Fibroblast of lung (primary cell): ENCODE measurements around the gene TMEM191C. TPM values are rescaled to one million over a fixed set of nuclear protein-coding genes. Genes with fewer than 3 reads are reported as not detected.
"Not testable (repeated sequence)": the region's sequence is repeated elsewhere in the genome, so short reads cannot be mapped to it uniquely, and the experiment has no call there.

Source experiments
- DNase-seq, 2 donors: peaks; one replicate each; pipeline versions ENCODE4 v3.0.0 to v3.0.0-alpha.2; 2010; ENCODE audit warnings: low read depth in 2 of 2
- H2AFZ ChIP-seq: 2 replicates; pipeline ENCODE4 v1.5.1; 2012; ENCODE audit warnings: low read length, control low read depth, inconsistent platforms
- H3K27ac ChIP-seq: 2 replicates; pipeline ENCODE4 v1.5.1; 2011; ENCODE audit warnings: low read length, control low read depth; ENCODE audit not compliant: insufficient read depth
- H3K27me3 ChIP-seq: 2 replicates; pipeline ENCODE4 v1.5.1; 2011; ENCODE audit warnings: mild to moderate bottlenecking, low read length; ENCODE audit not compliant: control insufficient read depth, insufficient read depth
- H3K36me3 ChIP-seq: 2 replicates; pipeline ENCODE4 v1.5.1; 2011; ENCODE audit warnings: low read length; ENCODE audit not compliant: control insufficient read depth, insufficient read depth
- H3K4me1 ChIP-seq: 2 replicates; pipeline ENCODE4 v1.5.1; 2011; ENCODE audit warnings: low read length; ENCODE audit not compliant: control insufficient read depth, insufficient read depth; ENCODE audit errors: extremely low read depth
- H3K4me2 ChIP-seq: 2 replicates; pipeline ENCODE4 v1.5.1; 2011; ENCODE audit warnings: low read length, control low read depth; ENCODE audit not compliant: insufficient read depth; ENCODE audit errors: extremely low read depth
- H3K4me3 ChIP-seq, 4 experiments: fragments of 200-600 bp in 1 of 4; sonication (generic) in 1 of 4; replicated peaks in 1 of 4; 2 replicates each; pipeline ENCODE4 v1.5.1; 2011 to 2016; ENCODE audit warnings: low read length in 4 of 4, low read depth in 3 of 4, mild to moderate bottlenecking in 3 of 4, control low read depth in 2 of 4, inconsistent platforms in 1 of 4, mixed read lengths in 1 of 4; ENCODE audit not compliant: insufficient read depth in 1 of 4; ENCODE audit errors: control extremely low read depth in 1 of 4
- H3K79me2 ChIP-seq: 2 replicates; pipeline ENCODE4 v1.5.1; 2012; ENCODE audit warnings: mild to moderate bottlenecking, low read length, inconsistent platforms; ENCODE audit not compliant: control insufficient read depth, insufficient read depth
- H3K9ac ChIP-seq: 2 replicates; pipeline ENCODE4 v1.5.1; 2011; ENCODE audit warnings: mild to moderate bottlenecking, low read length, control low read depth; ENCODE audit not compliant: insufficient read depth
- H3K9me3 ChIP-seq: 2 replicates; pipeline ENCODE4 v1.5.1; 2012; ENCODE audit warnings: low read depth, low read length; ENCODE audit not compliant: control insufficient read depth, insufficient read depth
- H4K20me1 ChIP-seq: 2 replicates; pipeline ENCODE4 v1.5.1; 2011; ENCODE audit warnings: low read length; ENCODE audit not compliant: control insufficient read depth, insufficient read depth; ENCODE audit errors: extremely low read depth
- EZH2 ChIP-seq: IDR thresholded peaks from 2 replicates; pipeline ENCODE4 v1.5.1; 2012; ENCODE audit warnings: low read length, control low read depth, mild to moderate bottlenecking; ENCODE audit errors: missing control alignments
- polyA plus RNA-seq, 2 donors: library from polyadenylated mRNA; depleted of rRNA in 1 of 2; stranded (reverse) in 1 of 2; unstranded in 1 of 2; fragments of >200 nt; gene quantifications; 2 replicates each; pipeline ENCODE4 v1.2.1, GENCODE V29; 2011 to 2012; ENCODE audit warnings: missing spikeins in 1 of 2
- total RNA-seq: library from RNA; depleted of rRNA; stranded (reverse); fragments of >200 nt; gene quantifications from 2 replicates; pipeline ENCODE4 v1.2.1, GENCODE V29; 2014
- TF ChIP-seq, protein P1 (sequence below), 2 donors: IDR thresholded peaks in 1 of 2; conservative IDR thresholded peaks in 1 of 2; 1 replicate in 1 of 2; 2 replicates in 1 of 2; pipeline ENCODE4 v1.5.1; 2011 to 2012; ENCODE audit warnings: low read length in 2 of 2, control low read depth in 1 of 2, inconsistent platforms in 1 of 2, low read depth in 1 of 2, mild to moderate bottlenecking in 1 of 2

Gene TMEM191C
- total and polyA plus RNA-seq, 2 donors (not counting 1 experiment from before 2014, with no cell fraction given): 0.36 to 2.6 TPM

DNA sequence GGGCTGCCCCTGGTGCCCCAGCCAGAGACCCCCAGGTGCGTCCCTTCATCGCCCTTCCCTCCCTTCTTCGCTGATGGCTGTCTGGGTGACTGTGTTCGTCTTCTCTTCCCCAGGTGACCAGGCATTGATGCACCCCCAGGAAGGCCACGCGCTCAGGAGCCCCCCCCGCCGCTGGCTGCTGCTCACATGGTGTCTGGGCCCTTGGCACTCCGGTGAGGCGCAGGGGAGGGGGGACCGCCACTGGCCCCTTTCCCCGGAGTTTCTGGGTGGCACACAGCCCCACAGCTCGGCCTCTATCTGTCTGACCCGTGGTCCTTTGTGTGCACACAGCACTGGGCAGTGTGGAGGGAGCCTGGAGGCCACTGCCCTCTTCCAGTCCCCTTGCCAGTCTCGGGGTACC lies 24.5 kb upstream of the TMEM191C start:
- not testable (repeated sequence) for H3K27ac ChIP-seq, H2AFZ ChIP-seq, H3K9ac ChIP-seq, H4K20me1 ChIP-seq, DNase-seq, H3K4me1 ChIP-seq, H3K27me3 ChIP-seq, H3K79me2 ChIP-seq, H3K9me3 ChIP-seq, H3K4me3 ChIP-seq, H3K4me2 ChIP-seq
- H3K36me3 ChIP-seq: peaks cover 11% of the 10 kb centered on the region

DNA sequence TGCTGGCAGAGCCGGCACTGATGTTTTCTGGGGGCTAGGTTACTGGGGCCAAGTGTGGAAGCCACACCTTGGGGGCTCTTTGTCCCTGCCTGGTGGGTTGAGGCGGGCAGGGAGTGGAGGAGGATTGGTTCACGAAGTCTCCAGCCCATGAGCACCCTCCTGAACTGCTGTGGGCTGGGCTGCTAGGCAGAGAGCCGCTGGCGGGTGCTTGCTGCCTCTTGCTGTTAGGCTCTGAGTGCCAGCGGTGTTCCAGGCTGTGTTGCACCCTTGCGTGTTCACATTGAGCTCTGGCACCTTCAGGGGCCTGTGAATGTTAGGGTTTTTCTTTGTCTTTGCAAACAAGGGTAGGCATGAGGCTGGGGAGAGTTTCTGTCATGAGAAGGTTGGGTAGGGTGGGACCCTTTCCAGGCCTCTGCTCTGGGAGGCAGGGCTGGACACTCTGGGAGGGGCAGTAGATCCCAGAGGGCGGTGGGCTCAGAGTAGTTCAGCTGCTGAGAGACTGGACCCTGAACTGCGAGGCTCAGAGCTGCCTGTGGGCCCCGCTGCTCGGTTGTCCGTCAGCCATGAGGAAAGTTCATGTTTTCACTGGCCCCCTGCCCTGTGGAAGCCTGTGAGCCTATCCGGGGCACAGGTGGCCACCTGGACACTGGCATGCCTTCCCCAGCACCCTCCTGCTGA lies 24.0 kb upstream of the TMEM191C start:
- Histone ChIP-seq H4K20me1 (no peaks in the 10 kb centered on the region), H3K27me3 (no peaks in the 10 kb centered on the region)
- TF ChIP-seq, protein P1, sequence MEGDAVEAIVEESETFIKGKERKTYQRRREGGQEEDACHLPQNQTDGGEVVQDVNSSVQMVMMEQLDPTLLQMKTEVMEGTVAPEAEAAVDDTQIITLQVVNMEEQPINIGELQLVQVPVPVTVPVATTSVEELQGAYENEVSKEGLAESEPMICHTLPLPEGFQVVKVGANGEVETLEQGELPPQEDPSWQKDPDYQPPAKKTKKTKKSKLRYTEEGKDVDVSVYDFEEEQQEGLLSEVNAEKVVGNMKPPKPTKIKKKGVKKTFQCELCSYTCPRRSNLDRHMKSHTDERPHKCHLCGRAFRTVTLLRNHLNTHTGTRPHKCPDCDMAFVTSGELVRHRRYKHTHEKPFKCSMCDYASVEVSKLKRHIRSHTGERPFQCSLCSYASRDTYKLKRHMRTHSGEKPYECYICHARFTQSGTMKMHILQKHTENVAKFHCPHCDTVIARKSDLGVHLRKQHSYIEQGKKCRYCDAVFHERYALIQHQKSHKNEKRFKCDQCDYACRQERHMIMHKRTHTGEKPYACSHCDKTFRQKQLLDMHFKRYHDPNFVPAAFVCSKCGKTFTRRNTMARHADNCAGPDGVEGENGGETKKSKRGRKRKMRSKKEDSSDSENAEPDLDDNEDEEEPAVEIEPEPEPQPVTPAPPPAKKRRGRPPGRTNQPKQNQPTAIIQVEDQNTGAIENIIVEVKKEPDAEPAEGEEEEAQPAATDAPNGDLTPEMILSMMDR (conservative IDR thresholded peaks at IDR 0.05 in 1 of 2, IDR thresholded peaks at IDR 0.05 in 1 of 2; ENCODE audit: low read depth in 1 of 2, low read length in 2 of 2): no peak
- no peak for TF ChIP-seq EZH2

DNA sequence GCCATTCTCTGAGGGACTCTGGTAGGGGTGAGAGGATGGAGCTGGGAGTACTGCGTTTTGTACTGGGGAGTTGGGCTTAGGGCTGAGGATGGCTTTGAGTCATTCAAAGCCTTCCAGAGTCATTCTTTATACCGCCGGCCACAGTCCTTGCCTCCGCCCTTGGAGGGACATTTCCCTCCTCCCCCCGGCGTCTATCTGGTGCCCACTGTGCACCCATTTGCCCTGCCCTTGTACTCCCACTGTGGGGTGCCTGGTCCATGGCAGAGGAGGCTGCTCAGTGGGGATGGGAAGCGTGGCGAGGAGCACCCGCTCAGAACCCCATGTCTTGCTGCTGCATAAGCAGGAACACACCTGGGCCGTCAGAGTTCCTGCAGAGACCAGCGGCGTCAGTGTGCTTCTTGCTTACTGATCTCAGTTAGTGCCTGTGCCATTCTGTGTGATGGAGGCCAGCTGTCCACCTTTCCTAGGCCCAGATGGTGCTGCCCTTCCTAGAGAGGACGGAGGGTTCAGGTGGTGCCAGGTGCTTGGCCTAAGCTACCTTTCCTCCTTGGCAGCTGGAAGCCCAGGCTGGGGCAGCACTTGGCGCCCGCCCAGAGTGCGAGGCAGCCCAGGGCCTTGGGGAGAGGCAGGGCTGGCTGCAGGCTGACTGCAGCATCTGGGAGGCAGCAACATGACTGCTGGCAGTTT lies 23.3 kb upstream of the TMEM191C start:
- Histone ChIP-seq H2AFZ (no peak overlapping the region), H3K9ac (no peak overlapping the region), H3K4me2 (no peak overlapping the region), H3K27ac (no peak overlapping the region), H3K9me3 (no peaks in the 10 kb centered on the region), H4K20me1 (no peaks in the 10 kb centered on the region), H3K4me3 (no peak overlapping the region), H3K27me3 (no peaks in the 10 kb centered on the region), H3K79me2 (no peaks in the 10 kb centered on the region), H3K36me3 (peaks cover 14% of the 10 kb centered on the region), H3K4me1 (no peaks in the 10 kb centered on the region)
- DNase-seq: no peak
- no peak for TF ChIP-seq EZH2
- TF ChIP-seq, protein P1 (conservative IDR thresholded peaks at IDR 0.05 in 1 of 2, IDR thresholded peaks at IDR 0.05 in 1 of 2; ENCODE audit: low read depth in 1 of 2, low read length in 2 of 2): no peak

More for the DNA sequence above, 24.0 kb upstream of the TMEM191C start:
- peaks cover 14% of the 10 kb centered on the region for H3K36me3 ChIP-seq
- no peaks in the 10 kb centered on the region for H3K9me3 ChIP-seq
- no peaks in the 10 kb centered on the region for H3K4me1 ChIP-seq
- no peak for DNase-seq
- no peak overlapping the region for H3K9ac ChIP-seq
- no peaks in the 10 kb centered on the region for H3K79me2 ChIP-seq
- no peak overlapping the region for H3K27ac ChIP-seq
- H3K4me2 ChIP-seq: no peak overlapping the region
- no peak overlapping the region for H3K4me3 ChIP-seq
- H2AFZ ChIP-seq: no peak overlapping the region
